Epithelial cell of umbilical artery (primary cell): Measurements from ENCODE around the gene ATF2. TPM values are rescaled to one million over a fixed set of nuclear protein-coding genes. Genes with fewer than 3 reads are reported as not detected.

Experiments
- total RNA-seq: library from RNA; depleted of rRNA; stranded (reverse); fragments of >200 nt; gene quantifications from 2 replicates; pipeline ENCODE4 v1.2.3, GENCODE V29; 2014

The ATF2 gene
- 41.9 and 60.3 TPM in 2 replicates for total RNA-seq

GRCh38 chr2:175167792-175168563, at the start of gene ATF2:
TSS of gene ATF2 (minus strand) at chr2:175168203. CDS start at chr2:175136443, 31,760 bp downstream.

GRCh38 chr2:175181104-175181876, 13.3 kb upstream of the ATF2 start, which contains the start of gene ATP5MC3:
TSS of gene ATP5MC3 (minus strand) at chr2:175181710. CDS start at chr2:175181393, 317 bp downstream.

Other genes starting within 250 kb of the ATF2 start
- 11.0 and 14.7 TPM in 2 replicates for gene CHN1, start 162.8 kb downstream of the ATF2 start, total RNA-seq
- gene ATP5MC3, start 13.5 kb upstream of the ATF2 start, total RNA-seq = 181 and 182 TPM in 2 replicates